ENCODE data around the gene SLC28A2.
A peak's percentile ranks its signal among the peaks of the same experiment; 100 is the strongest.
"Not testable (repeated sequence)": the region's sequence is repeated elsewhere in the genome, so short reads cannot be mapped to it uniquely, and the experiment has no call there.

The SLC28A2 gene, protein sequence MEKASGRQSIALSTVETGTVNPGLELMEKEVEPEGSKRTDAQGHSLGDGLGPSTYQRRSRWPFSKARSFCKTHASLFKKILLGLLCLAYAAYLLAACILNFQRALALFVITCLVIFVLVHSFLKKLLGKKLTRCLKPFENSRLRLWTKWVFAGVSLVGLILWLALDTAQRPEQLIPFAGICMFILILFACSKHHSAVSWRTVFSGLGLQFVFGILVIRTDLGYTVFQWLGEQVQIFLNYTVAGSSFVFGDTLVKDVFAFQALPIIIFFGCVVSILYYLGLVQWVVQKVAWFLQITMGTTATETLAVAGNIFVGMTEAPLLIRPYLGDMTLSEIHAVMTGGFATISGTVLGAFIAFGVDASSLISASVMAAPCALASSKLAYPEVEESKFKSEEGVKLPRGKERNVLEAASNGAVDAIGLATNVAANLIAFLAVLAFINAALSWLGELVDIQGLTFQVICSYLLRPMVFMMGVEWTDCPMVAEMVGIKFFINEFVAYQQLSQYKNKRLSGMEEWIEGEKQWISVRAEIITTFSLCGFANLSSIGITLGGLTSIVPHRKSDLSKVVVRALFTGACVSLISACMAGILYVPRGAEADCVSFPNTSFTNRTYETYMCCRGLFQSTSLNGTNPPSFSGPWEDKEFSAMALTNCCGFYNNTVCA

GRCh38 chr15:45251888-45252287, at the start of gene SLC28A2:
TSS of gene SLC28A2 (plus strand) at chr15:45252234. CDS start at chr15:45253216, 982 bp downstream.
- DNase-seq (ENCODE audit: low read depth, low spot score), result no peak
- no peak within 1 kb of the TSS for H3K27ac ChIP-seq

GRCh38 chr15:45203182-45203581, 48.9 kb upstream of the SLC28A2 start:
- no peak for DNase-seq (ENCODE audit: low read depth, low spot score)
- H3K27ac ChIP-seq, result no peak overlapping the region

- no peak for DNase-seq (ENCODE audit: low read depth, low spot score)
- no peak overlapping the region for H3K27ac ChIP-seq
Measured at GRCh38 chr15:45205192-45205591, 46.8 kb upstream of the SLC28A2 start.

GRCh38 chr15:45212493-45212892, 39.5 kb upstream of the SLC28A2 start:
- DNase-seq (ENCODE audit: low read depth, low spot score), result no peak

DNA sequence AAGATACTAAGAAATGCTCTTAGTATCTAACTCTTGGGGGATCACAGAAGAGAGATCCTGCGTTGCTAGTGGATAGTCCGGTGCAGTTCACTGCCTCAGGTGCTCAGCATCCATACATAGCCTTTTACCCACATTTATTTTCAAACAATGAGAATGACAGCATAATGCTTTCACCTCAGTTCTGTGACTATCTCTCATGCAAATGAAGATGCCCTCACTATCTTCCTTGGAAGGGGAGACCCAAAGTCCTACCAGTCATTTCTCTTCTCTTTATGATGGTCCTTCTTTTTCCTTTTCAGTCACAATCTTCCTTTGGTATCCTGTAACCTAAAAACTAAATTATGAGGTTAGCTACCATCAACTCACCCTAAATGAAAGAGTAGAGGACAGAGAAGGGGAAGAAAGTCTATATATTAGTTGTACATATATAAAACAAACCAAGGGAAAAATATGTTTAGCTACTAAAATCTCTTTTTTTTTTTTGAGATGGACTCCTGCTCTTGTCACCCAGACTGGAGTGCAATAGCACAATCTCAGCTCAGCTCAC, 30.9 kb upstream of the SLC28A2 start:
- DNase-seq (ENCODE audit: low read depth, low spot score), result no peak

More at GRCh38 chr15:45212493-45212892, 39.5 kb upstream of the SLC28A2 start:
- H3K27ac ChIP-seq, result no peak overlapping the region

GRCh38 chr15:45221967-45222366, 30.1 kb upstream of the SLC28A2 start:
- H3K27ac ChIP-seq, result no peak overlapping the region
- no peak for DNase-seq (ENCODE audit: low read depth, low spot score)

More for the DNA sequence above, 30.9 kb upstream of the SLC28A2 start:
- no peak overlapping the region for H3K27ac ChIP-seq

GRCh38 chr15:45224621-45225217, 27.3 kb upstream of the SLC28A2 start:
- DNase-seq (ENCODE audit: low read depth, low spot score), result no peak

DNA sequence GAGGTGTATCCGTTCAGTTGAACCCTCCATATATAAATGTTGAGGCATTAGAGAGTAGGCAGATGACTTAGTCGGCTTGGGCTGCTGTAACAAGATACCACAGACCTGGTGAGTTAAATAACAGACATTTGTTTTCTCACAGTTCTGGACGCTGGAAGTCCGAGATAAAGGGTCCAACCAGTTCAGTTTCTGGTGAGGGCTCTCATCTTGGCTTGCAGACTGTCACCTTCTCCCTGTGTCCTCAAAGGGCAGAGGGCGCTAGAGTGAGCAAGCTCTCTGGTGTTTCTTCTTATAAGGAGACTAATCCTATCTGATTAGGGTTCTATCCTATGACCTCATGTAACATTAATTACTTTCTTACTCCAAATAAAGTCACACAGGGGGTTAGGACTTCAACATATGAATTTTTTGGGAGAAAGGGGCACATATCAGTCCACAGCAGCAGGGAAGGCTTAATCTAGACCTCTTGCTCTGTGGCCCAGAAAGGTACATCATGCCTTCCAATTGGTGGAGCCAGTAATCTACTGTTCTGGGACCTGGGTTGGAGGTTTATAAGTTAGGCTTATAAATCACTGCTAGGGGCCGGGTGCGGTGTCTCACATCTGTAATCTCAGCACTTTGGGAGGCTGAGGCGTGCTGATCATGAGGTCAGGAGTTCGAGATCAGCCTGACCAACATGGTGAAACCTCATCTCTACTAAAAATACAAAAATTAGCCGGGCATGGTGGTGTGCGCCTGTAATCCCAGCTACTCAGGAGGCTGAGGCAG, 26.3 kb upstream of the SLC28A2 start:
- H3K27ac ChIP-seq, result no peak overlapping the region
- no peak for DNase-seq (ENCODE audit: low read depth, low spot score)

More at GRCh38 chr15:45224621-45225217, 27.3 kb upstream of the SLC28A2 start:
- H3K27ac ChIP-seq, result no peak overlapping the region

- no peak overlapping the region for H3K27ac ChIP-seq
Measured at GRCh38 chr15:45228931-45229330, 23.1 kb upstream of the SLC28A2 start.

DNA sequence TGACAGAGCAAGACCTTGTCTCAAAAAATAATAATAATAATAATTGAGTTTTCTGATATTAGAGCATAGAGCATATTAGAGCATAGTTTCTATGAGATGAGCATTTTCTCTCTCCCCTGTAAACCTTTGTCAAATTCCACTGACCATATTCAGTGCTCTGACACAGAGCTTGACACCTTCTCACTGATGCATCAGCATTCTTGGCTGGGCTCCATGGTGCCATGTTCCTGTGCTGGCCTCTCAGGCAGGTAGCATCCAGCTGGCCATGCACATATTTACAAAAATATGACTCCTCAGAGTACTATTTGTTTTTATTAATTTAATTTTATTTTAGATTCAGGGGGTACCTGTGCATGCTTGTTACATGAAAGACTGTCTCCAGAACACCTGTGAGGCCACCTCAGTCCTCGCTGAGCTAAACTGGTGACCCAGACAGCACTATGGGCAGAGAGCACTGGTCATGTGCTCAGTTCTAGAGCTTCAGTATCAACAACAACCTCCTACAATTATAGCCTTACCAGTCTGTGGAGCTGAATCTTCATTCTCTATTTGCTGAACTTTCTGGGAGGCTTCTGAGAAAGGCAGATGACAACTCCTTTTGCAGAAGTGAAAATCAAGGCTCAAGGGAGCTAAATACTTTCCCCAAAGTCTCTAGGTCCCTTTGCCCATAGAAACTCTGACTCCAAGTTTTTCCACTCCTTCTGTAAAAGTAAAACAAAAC, 21.6 kb upstream of the SLC28A2 start:
- peak; percentile 12 for DNase-seq (ENCODE audit: low read depth, low spot score)
- H3K27ac ChIP-seq, result no peak overlapping the region

More at GRCh38 chr15:45228931-45229330, 23.1 kb upstream of the SLC28A2 start:
- no peak for DNase-seq (ENCODE audit: low read depth, low spot score)

DNA sequence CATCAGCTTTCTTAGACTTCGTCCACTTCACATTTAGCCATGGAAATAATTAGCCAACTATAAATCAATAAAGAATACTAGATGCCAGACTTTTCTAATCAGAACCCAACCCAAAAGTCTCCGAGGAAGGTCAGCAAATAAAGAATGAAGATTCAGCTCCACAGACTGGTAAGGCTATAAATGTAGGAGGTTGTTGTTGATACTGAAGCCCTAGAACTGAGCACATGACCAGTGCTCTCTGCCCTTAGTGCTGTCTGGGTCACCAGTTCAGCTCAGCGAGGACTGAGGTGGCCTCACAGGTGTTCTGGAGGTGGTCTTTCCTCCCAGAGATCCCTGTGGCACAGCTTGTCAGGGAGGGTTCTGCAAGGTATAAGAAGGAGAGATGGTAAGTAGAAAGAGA, 20.9 kb upstream of the SLC28A2 start:
- no peak overlapping the region for H3K27ac ChIP-seq
- DNase-seq (ENCODE audit: low read depth, low spot score), result no peak

- no peak for DNase-seq (ENCODE audit: low read depth, low spot score)
Measured at GRCh38 chr15:45231864-45232562, 20.0 kb upstream of the SLC28A2 start.

GRCh38 chr15:45234562-45235235, 17.3 kb upstream of the SLC28A2 start:
- no peak overlapping the region for H3K27ac ChIP-seq
- DNase-seq (ENCODE audit: low read depth, low spot score), result no peak

More at GRCh38 chr15:45231864-45232562, 20.0 kb upstream of the SLC28A2 start:
- H3K27ac ChIP-seq, result no peak overlapping the region

- not testable (repeated sequence) for H3K27ac ChIP-seq; DNase-seq (ENCODE audit: low read depth, low spot score)
Measured at GRCh38 chr15:45236806-45237205, 15.2 kb upstream of the SLC28A2 start.

- H3K27ac ChIP-seq, result no peak overlapping the region
- DNase-seq (ENCODE audit: low read depth, low spot score), result no peak
Measured at GRCh38 chr15:45242289-45242688, 9.7 kb upstream of the SLC28A2 start.

DNA sequence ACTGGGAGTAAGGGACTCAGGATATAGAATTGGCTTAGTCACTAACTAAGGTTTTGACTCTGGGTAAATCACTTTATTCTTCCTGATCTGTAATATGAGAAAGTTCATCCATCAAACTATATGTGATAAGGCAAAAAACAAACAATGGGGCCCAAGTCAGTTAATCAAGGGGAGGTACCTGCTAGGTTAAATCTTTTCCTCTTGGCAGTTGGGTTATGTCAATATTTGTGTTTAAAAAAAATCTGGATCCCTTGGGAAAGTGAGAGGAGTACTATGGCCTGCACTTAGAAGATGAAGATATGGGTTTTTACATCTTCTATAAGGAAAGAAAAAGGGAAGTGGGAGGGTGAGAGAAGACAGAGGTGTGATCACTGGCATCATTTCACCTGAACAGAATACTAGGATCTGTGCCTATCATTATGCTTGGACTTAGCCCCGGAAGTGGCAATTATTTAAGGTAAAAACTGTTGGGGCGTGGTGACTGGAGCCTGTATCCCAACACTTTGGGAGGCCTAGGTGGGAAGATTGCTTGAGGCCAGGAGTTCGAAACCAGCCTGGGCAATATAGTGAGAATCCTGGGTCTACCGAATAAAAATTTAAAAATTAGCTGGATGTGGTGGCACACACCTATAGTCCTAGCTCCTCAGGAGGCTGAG, 2.8 kb upstream of the SLC28A2 start:
- no peak for DNase-seq (ENCODE audit: low read depth, low spot score)
- H3K27ac ChIP-seq, result no peak overlapping the region

DNA sequence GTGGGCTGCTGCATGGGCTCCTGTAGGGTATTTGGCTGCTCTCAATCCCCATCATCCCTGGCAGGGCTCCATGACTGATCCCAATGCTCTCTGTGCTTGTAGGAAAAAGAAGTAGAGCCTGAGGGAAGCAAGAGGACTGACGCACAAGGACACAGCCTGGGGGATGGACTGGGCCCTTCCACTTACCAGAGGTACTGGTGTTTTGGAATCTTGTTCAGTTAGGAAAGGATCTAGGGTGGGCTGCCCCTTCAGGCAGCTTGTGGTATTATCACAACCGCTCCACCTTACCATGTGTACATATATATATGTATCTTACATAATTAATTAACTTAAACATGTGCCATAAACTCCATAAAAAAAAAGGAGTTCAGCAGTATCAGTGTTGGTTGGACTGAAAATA, 1.3 kb downstream of the SLC28A2 start:
- no peak overlapping the region for H3K27ac ChIP-seq
- no peak for DNase-seq (ENCODE audit: low read depth, low spot score)

DNA sequence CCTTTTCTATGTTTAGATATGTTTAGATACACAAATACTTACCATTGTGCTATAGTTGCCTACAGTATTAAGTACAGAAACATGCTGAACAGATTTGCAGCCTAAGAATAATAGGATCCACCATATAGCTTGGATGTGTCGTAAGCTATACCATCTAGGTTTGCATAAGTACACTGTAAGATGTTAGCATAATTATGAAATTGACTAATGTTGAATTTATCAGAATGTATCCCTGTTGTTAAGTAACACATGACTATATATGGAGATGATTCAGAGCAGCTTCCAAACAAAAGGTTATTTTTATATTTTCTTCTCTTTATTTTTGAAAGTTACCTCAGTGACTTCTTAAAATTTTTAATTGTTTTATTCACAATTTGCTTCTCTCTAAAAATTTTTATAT, 2.4 kb downstream of the SLC28A2 start:
- H3K27ac ChIP-seq, result peak overlapping the region; percentile 30
- DNase-seq (ENCODE audit: low read depth, low spot score), result no peak

Data from epithelial cell of prostate (primary cell).